Measurements from ENCODE around the gene CELF3. TPM values are rescaled to one million over a fixed set of nuclear protein-coding genes. Genes with fewer than 3 reads are reported as not detected.
A peak's percentile ranks its signal among the peaks of the same experiment; 100 is the strongest.

Gene CELF3
- total and polyA plus RNA-seq, 3 experiments from 2014 or later, result not detected

DNA sequence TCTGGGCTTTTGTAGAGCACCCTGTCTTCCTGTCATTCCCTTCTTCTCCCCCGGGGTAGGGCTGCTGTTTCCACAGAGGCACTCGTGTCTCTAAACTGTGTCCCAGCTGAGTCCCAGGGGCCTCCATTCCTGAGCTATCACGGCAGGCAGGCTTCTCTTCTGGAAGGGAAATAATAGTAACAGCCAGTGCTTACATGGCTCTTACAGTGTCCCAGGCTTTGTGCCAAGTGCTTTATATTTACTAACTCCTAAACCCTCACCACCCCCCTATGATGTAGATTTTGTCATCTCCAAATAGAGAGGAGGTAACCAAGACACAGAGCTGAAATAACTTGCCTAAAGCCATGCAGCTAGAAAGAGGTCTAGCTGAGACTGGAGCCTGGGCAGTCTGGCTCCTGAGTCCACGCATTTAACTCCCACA, 1.4 kb upstream of the CELF3 start:
- Mint-ChIP-seq H3K4me1 (peaks cover 24 to 36% (median 35%) of the 10 kb centered on the region in 3 donors), H3K27me3 (peaks cover 41 to 70% of the 10 kb centered on the region in 2 donors), H3K4me3 (peak overlapping the region in 1 of 7 donors; percentile 33), H3K36me3 (no peaks in the 10 kb centered on the region), H3K9me3 (peaks cover 0 to 1% (median 0%) of the 10 kb centered on the region in 5 donors), H3K27ac (no peak overlapping the region)
- H3K4me3 ChIP-seq (ENCODE audit: low read length), result no peak overlapping the region
- no peaks in the 10 kb centered on the region for H3K36me3 ChIP-seq (ENCODE audit: insufficient read depth, low read length)
- peaks cover 28% of the 10 kb centered on the region for H3K4me1 ChIP-seq (ENCODE audit: insufficient read depth, low read length)
- H3K27me3 ChIP-seq (ENCODE audit: insufficient read depth, low read length, poor library complexity, severe bottlenecking), result peaks cover 19% of the 10 kb centered on the region
- no peaks in the 10 kb centered on the region for H3K9me3 ChIP-seq (ENCODE audit: low read length)
- ChIA-PET CTCF (interaction anchor here (1.4 kb wide), 1 partner anchor 124 kb away, joined by 3 read pairs; no protein-coding TSS in a partner anchor), POLR2A (no interaction called here)
- no peak overlapping the region for H3K27ac ChIP-seq (ENCODE audit: low read depth, low read length)
- DNase-seq, result no peak

DNA sequence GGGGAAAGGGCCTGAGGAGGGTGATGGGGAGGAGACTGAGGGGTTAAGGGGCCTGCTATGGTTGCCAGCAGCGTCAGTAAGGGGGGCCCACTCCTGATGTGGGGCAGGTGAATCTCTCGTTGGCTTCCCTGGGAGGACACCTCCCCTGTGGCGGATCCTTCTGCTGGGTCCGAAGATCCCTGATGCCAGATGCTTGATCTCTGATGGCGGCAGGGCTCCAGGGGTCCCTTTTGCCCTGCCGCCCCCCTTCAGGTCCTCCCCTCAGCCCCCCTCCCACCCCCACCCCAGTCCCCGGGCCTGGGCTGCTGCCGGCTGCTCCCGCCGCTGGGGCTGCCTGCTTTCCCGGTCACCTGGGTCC, 219 bp downstream of the CELF3 start:
- no peak overlapping the region for H3K4me3 Mint-ChIP-seq
- peaks cover 19% of the 10 kb centered on the region for H3K4me1 ChIP-seq (ENCODE audit: insufficient read depth, low read length)
- peaks cover 9% of the 10 kb centered on the region for H3K27me3 ChIP-seq (ENCODE audit: insufficient read depth, low read length, poor library complexity, severe bottlenecking)
- no peak overlapping the region for H3K27ac Mint-ChIP-seq
- ChIA-PET CTCF (no interaction called here), POLR2A (no interaction called here)
- no peaks in the 10 kb centered on the region for H3K36me3 ChIP-seq (ENCODE audit: insufficient read depth, low read length)
- H3K36me3 Mint-ChIP-seq, result no peaks in the 10 kb centered on the region
- peaks cover 46 to 79% of the 10 kb centered on the region in 2 donors for H3K27me3 Mint-ChIP-seq
- no peaks in the 10 kb centered on the region for H3K9me3 ChIP-seq (ENCODE audit: low read length)
- H3K4me1 Mint-ChIP-seq, result peaks cover 17 to 28% (median 27%) of the 10 kb centered on the region in 3 donors
- peaks cover 0 to 1% (median 0%) of the 10 kb centered on the region in 5 donors for H3K9me3 Mint-ChIP-seq
- no peak overlapping the region for H3K4me3 ChIP-seq (ENCODE audit: low read length)
- H3K27ac ChIP-seq (ENCODE audit: low read depth, low read length), result no peak overlapping the region
- no peak for DNase-seq

DNA sequence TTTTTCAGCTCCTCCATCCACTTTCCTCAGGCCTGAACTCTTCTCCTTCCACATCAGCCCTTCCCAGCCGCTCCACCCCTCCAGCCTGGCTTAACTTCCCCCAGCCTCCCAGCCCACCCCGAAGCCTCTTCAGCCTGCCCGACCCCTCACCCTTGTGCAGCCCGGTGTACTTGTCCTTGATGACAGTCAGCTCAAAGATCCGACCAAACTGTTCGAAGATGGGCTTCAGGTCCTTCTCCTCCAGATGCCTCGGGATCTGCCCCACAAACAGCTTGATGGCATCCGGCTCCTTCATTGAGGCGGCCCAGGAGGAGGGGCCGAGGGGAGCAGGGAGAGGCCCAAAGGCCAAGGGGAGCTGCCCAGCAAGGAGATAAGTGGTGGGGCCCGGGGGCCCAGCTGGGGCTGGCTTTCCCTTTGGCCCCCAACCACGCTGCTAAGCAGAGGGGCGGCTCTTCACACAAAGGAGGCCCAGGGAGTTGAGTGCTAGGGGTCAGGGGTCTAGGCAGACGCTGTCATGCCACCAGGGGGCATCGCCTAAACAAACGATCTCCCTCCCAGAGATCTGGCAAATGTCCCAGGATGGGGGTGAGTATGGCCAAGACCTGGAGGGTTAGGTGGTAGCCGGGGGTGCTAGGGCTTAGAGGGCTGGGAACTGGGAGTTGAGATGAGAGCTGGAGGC, 738 bp downstream of the CELF3 start:
- Mint-ChIP-seq H3K27ac (peak overlapping the region in 1 of 8 donors; percentile 32), H3K27me3 (peaks cover 46 to 79% of the 10 kb centered on the region in 2 donors), H3K36me3 (no peaks in the 10 kb centered on the region), H3K9me3 (peaks cover 0 to 1% (median 0%) of the 10 kb centered on the region in 5 donors), H3K4me3 (peak overlapping the region in 1 of 7 donors; percentile 17), H3K4me1 (peaks cover 14 to 25% (median 24%) of the 10 kb centered on the region in 3 donors)
- no peak overlapping the region for H3K27ac ChIP-seq (ENCODE audit: low read depth, low read length)
- peaks cover 17% of the 10 kb centered on the region for H3K4me1 ChIP-seq (ENCODE audit: insufficient read depth, low read length)
- peaks cover 9% of the 10 kb centered on the region for H3K27me3 ChIP-seq (ENCODE audit: insufficient read depth, low read length, poor library complexity, severe bottlenecking)
- POLR2A ChIA-PET, result interaction anchor here (0.7 kb wide), 1 partner anchor 47 kb away, joined by 3 read pairs; the partner anchor contains the start of gene MRPL9
- no peak overlapping the region for H3K4me3 ChIP-seq (ENCODE audit: low read length)
- H3K9me3 ChIP-seq (ENCODE audit: low read length), result no peaks in the 10 kb centered on the region
- DNase-seq, result no peak
- CTCF ChIA-PET, result interaction anchor here (1.3 kb wide), 1 partner anchor 121 kb away, joined by 4 read pairs; no protein-coding TSS in a partner anchor
- H3K36me3 ChIP-seq (ENCODE audit: insufficient read depth, low read length), result no peaks in the 10 kb centered on the region

DNA sequence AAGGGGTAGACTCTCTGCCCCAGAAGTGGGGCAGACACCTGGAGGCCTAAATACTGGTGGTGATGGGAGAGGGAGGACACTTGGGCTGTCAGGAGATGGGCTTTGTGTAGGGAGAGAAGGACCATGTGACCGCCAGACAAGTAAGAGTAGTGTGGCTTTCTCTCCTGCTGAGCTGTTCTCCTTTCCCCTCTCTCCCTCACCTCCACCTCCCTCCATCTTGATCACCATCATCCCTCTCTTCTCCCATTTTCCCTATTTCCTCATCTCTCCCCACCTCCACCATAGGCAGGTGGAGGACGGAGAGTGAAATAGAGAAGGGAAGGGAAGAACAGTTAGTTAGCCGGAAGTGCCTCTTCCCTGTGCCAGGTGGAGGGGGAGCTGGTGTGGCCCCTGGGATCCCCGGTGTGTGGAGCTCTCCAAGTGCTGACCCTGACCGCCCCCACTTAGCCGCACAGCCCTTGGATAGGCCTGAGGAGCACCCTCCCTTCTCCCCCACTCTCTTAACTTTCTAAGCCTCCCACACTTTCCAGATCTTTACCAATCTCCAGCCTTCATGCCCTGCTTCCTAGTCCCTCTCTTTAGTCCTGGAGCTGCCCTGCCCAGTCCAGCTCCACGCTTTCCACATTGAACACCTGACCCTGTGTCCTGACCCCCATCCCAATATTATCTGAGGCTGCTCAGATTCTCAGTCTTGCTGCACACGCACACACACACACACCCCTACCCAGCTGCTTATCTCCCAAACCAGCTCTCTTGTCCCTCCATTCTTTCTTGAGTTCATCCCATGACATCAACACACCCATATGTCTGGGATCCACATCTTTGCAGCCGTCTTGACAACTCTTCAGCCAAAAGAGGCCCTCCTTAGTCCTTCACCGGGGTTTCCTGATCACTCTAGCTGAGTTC, 1.5 kb downstream of the CELF3 start:
- Histone ChIP-seq H3K9me3 (ENCODE audit: low read length) (no peaks in the 10 kb centered on the region), H3K4me3 (ENCODE audit: low read length) (no peak overlapping the region), H3K36me3 (ENCODE audit: insufficient read depth, low read length) (no peaks in the 10 kb centered on the region), H3K27ac (ENCODE audit: low read depth, low read length) (no peak overlapping the region), H3K27me3 (ENCODE audit: insufficient read depth, low read length, poor library complexity, severe bottlenecking) (peaks cover 9% of the 10 kb centered on the region), H3K4me1 (ENCODE audit: insufficient read depth, low read length) (peaks cover 9% of the 10 kb centered on the region)
- peaks cover 0 to 1% (median 0%) of the 10 kb centered on the region in 5 donors for H3K9me3 Mint-ChIP-seq
- ChIA-PET POLR2A (no interaction called here), CTCF (interaction anchor here (1.3 kb wide), 1 partner anchor 122 kb away, joined by 4 read pairs; no protein-coding TSS in a partner anchor)
- peaks cover 6 to 17% (median 16%) of the 10 kb centered on the region in 3 donors for H3K4me1 Mint-ChIP-seq
- DNase-seq, result no peak
- H3K27me3 Mint-ChIP-seq, result peaks cover 44 to 72% of the 10 kb centered on the region in 2 donors
- H3K27ac Mint-ChIP-seq, result peak overlapping the region in 1 of 8 donors; percentile 32
- no peaks in the 10 kb centered on the region for H3K36me3 Mint-ChIP-seq
- peak overlapping the region in 1 of 7 donors; percentile 17 for H3K4me3 Mint-ChIP-seq

DNA sequence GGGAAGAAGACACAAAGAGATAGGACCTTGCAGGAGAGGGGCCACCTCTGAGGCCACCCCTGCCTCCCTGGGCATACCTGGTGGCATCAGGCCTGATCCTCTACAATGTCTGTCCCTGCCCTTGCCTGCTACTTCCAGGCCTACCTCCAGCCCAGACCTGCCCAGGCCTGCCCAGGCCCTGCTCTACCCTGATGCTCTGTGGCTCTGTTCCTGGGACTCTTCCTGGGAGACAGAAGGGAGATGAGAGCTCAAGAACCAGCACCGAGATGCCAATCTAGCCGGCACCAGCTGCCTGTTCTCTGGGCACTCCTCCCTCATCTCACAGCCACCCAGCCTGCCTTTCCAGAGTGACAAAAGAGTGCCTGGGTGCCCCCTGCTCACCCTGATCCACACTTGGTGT, 2.7 kb downstream of the CELF3 start:
- Histone ChIP-seq H3K27ac (ENCODE audit: low read depth, low read length) (no peak overlapping the region), H3K27me3 (ENCODE audit: insufficient read depth, low read length, poor library complexity, severe bottlenecking) (peaks cover 9% of the 10 kb centered on the region), H3K9me3 (ENCODE audit: low read length) (no peaks in the 10 kb centered on the region), H3K36me3 (ENCODE audit: insufficient read depth, low read length) (no peaks in the 10 kb centered on the region), H3K4me3 (ENCODE audit: low read length) (no peak overlapping the region), H3K4me1 (ENCODE audit: insufficient read depth, low read length) (peaks cover 9% of the 10 kb centered on the region)
- Mint-ChIP-seq H3K36me3 (no peaks in the 10 kb centered on the region), H3K27me3 (peaks cover 44 to 63% of the 10 kb centered on the region in 2 donors), H3K27ac (peak overlapping the region in 1 of 8 donors; percentile 7), H3K9me3 (peaks cover 0 to 1% (median 0%) of the 10 kb centered on the region in 5 donors), H3K4me3 (no peak overlapping the region), H3K4me1 (peaks cover 5 to 16% (median 14%) of the 10 kb centered on the region in 3 donors)
- CTCF ChIA-PET, result no interaction called here
- POLR2A ChIA-PET, result no interaction called here
- DNase-seq, result no peak

DNA sequence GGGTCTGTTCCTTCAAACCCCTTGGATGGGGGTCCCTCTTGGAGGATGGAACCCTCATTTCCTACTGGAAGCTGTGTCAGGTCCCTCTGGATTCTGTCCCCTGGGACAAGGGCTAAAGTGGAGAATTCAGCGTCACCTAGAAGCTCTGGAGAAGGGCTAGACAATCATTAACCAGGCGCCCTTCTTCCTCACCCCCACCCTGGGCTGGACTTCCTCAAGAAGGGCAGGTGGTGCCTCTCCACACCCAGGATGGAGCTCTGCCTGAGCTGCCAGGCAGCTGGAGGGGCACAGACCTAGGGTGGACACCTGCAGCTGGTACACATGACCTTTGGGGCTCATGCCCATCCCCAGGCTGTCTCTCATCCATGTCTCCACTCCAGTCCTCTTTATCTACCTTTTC, 3.6 kb downstream of the CELF3 start:
- H3K27me3 Mint-ChIP-seq, result peaks cover 40 to 55% of the 10 kb centered on the region in 2 donors
- H3K4me1 ChIP-seq (ENCODE audit: insufficient read depth, low read length), result peaks cover 9% of the 10 kb centered on the region
- H3K36me3 Mint-ChIP-seq, result no peaks in the 10 kb centered on the region
- no peaks in the 10 kb centered on the region for H3K36me3 ChIP-seq (ENCODE audit: insufficient read depth, low read length)
- no peak overlapping the region for H3K4me3 Mint-ChIP-seq
- H3K4me3 ChIP-seq (ENCODE audit: low read length), result no peak overlapping the region
- H3K4me1 Mint-ChIP-seq, result peaks cover 5 to 15% (median 14%) of the 10 kb centered on the region in 3 donors
- peaks cover 9% of the 10 kb centered on the region for H3K27me3 ChIP-seq (ENCODE audit: insufficient read depth, low read length, poor library complexity, severe bottlenecking)
- ChIA-PET POLR2A (no interaction called here), CTCF (no interaction called here)
- DNase-seq, result no peak
- no peak overlapping the region for H3K27ac Mint-ChIP-seq
- H3K27ac ChIP-seq (ENCODE audit: low read depth, low read length), result no peak overlapping the region
- H3K9me3 Mint-ChIP-seq, result no peaks in the 10 kb centered on the region
- no peaks in the 10 kb centered on the region for H3K9me3 ChIP-seq (ENCODE audit: low read length)

DNA sequence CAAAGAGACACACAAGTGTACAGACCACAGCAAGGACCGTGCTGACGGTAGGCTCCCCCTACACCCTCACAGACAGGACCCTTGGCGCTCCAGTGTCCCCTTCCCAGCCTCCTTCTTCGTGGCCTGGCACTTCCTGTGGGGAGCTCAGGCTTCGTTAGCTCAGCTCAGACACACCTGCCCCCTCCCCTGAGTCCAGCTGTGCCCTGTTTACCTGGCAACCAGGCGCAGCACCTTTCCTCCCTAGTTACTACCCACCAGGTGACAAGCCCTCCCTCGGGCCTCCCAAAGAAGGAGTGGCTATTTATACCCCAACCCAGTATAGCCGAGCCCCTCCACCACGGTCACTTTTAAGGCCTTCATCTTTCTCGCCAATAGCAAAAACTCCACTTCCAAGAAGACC, 4.7 kb downstream of the CELF3 start:
- H3K27me3 Mint-ChIP-seq, result peaks cover 29 to 44% of the 10 kb centered on the region in 2 donors

More for the DNA sequence above, 4.7 kb downstream of the CELF3 start:
- peaks cover 3% of the 10 kb centered on the region for H3K27me3 ChIP-seq (ENCODE audit: insufficient read depth, low read length, poor library complexity, severe bottlenecking)
- Mint-ChIP-seq H3K36me3 (no peaks in the 10 kb centered on the region), H3K27ac (no peak overlapping the region), H3K4me1 (peaks cover 3 to 7% (median 4%) of the 10 kb centered on the region in 3 donors), H3K9me3 (no peaks in the 10 kb centered on the region), H3K4me3 (peak overlapping the region in 1 of 7 donors; percentile 27)
- no peaks in the 10 kb centered on the region for H3K36me3 ChIP-seq (ENCODE audit: insufficient read depth, low read length)
- no peak overlapping the region for H3K4me3 ChIP-seq (ENCODE audit: low read length)
- H3K9me3 ChIP-seq (ENCODE audit: low read length), result no peaks in the 10 kb centered on the region
- ChIA-PET CTCF (no interaction called here), POLR2A (no interaction called here)
- no peak for DNase-seq
- no peak overlapping the region for H3K27ac ChIP-seq (ENCODE audit: low read depth, low read length)
- peaks cover 3% of the 10 kb centered on the region for H3K4me1 ChIP-seq (ENCODE audit: insufficient read depth, low read length)

All from CD8-positive, alpha-beta memory T cell (primary cell).